K562 treated with DMSO at 1 percent for 24 hours (cell line): ENCODE results near the gene NFKBIE. TPM values are rescaled to one million over a fixed set of nuclear protein-coding genes. Genes with fewer than 3 reads are reported as not detected.

Source experiments
- total RNA-seq: library from RNA; unstranded; fragments of 300-600 nt; gene quantifications from 2 replicates; pipeline ENCODE4 v1.2.3, GENCODE V29; 2022; ENCODE audit warnings: low read depth; ENCODE audit not compliant: insufficient read depth

Gene NFKBIE
- total RNA-seq = 52.3 and 56.0 TPM in 2 replicates

GRCh38 chr6:44265007-44265721 lies at the start of gene NFKBIE:
Gene NFKBIE (minus strand): TSS chr6:44265551. CDS start chr6:44265346, 205 bp downstream.

GRCh38 chr6:44312901-44313788 lies 47.8 kb upstream of the NFKBIE start, which contains the start of gene AARS2:
Gene AARS2 (minus strand): TSS chr6:44313347. CDS start chr6:44313323, 24 bp downstream.

GRCh38 chr6:44269921-44270525 lies 4.7 kb upstream of the NFKBIE start, which contains the start of gene TMEM151B:
Gene TMEM151B (plus strand): TSS chr6:44270450. CDS start chr6:44270743, 293 bp downstream.

GRCh38 chr6:44257025-44257752 lies 8.2 kb downstream of the NFKBIE start, which contains the start of gene SLC35B2:
Gene SLC35B2 (minus strand): TSS chr6:44257528. CDS start chr6:44257410, 118 bp downstream.

GRCh38 chr6:44246663-44247337 lies 18.6 kb downstream of the NFKBIE start, which contains the start of gene HSP90AB1:
Gene HSP90AB1 (plus strand): TSS chr6:44247101. CDS start chr6:44248630, 1,529 bp downstream.

GRCh38 chr6:44223319-44224028 lies 41.9 kb downstream of the NFKBIE start, which contains the start of gene SLC29A1:
Gene SLC29A1 (plus strand): TSS chr6:44223595. CDS start chr6:44227314, 3,719 bp downstream.

GRCh38 chr6:44216677-44217331 lies 48.5 kb downstream of the NFKBIE start, which contains the start of gene MYMX:
Gene MYMX (plus strand): TSS chr6:44216926. CDS start chr6:44217472, 546 bp downstream.

Other genes starting within 250 kb of the NFKBIE start
- 141 and 161 TPM in 2 replicates for gene MRPL14, start 138.1 kb downstream of the NFKBIE start, total RNA-seq
- 62.8 and 66.6 TPM in 2 replicates for gene TMEM63B, start 138.0 kb downstream of the NFKBIE start, total RNA-seq
- gene CAPN11, start 106.7 kb downstream of the NFKBIE start, total RNA-seq = not detected in 2 replicates
- gene MYMX, start 48.6 kb downstream of the NFKBIE start, total RNA-seq = not detected in 2 replicates
- 193 and 196 TPM in 2 replicates for gene SLC29A1, start 42.0 kb downstream of the NFKBIE start, total RNA-seq
- gene HSP90AB1, start 18.4 kb downstream of the NFKBIE start, total RNA-seq = 1,001 and 1,023 TPM in 2 replicates
- 96.5 and 104 TPM in 2 replicates for gene SLC35B2, start 8.0 kb downstream of the NFKBIE start, total RNA-seq
- gene TMEM151B, start 4.9 kb upstream of the NFKBIE start, total RNA-seq = not detected in 2 replicates
- gene AARS2, start 47.8 kb upstream of the NFKBIE start, total RNA-seq = 26.6 and 27.1 TPM in 2 replicates
- not detected in 2 replicates for gene SPATS1, start 77.1 kb upstream of the NFKBIE start, total RNA-seq
- gene CDC5L, start 122.2 kb upstream of the NFKBIE start, total RNA-seq = 20.0 and 22.1 TPM in 2 replicates